CD4-positive, alpha-beta T cell treated with Interferon gamma for 1 hour (primary cell): ENCODE data around the gene C2.
"Not testable (repeated sequence)": the region's sequence is repeated elsewhere in the genome, so short reads cannot be mapped to it uniquely, and the experiment has no call there.

Experiments used
- DNase-seq: peaks from one replicate; pipeline ENCODE4 v3.0.0-alpha.2; 2020

Gene C2

GRCh38 chr6:31980998-31981397, 53.5 kb downstream of the C2 start:
- DNase-seq = not testable (repeated sequence)

- DNase-seq = not testable (repeated sequence)
These were observed 54.2 kb downstream of the C2 start, which contains the start of gene C4A for GRCh38 chr6:31981744-31982143. C4A (plus strand) TSS chr6:31982057; CDS start chr6:31982108, 51 bp downstream.

- not testable (repeated sequence) for DNase-seq
These were observed 61.8 kb downstream of the C2 start for GRCh38 chr6:31989363-31989762.

GRCh38 chr6:31994421-31994820, 66.9 kb downstream of the C2 start:
- not testable (repeated sequence) for DNase-seq
